Measurements from ENCODE around the gene RIGI. TPM values are rescaled to one million over a fixed set of nuclear protein-coding genes. Genes with fewer than 3 reads are reported as not detected.

RIGI gene
- total and polyA plus RNA-seq, 9 of the 15 experiments (the other 6 are each of a cell fraction or from before 2014, with no cell fraction given): 0.27 to 1.1 (median 0.54) TPM

- no peak for TF ChIP-seq CHAMP1 (IDR thresholded peaks at IDR 0.05)
- no peak for TF ChIP-seq ASH1L (IDR thresholded peaks at IDR 0.05; ENCODE audit: borderline replicate concordance, low read depth, partially characterized antibody)
- TF ChIP-seq EP300 (IDR thresholded peaks at IDR 0.05; ENCODE audit: low read length): no peak
- TF ChIP-seq CHD1 (IDR thresholded peaks at IDR 0.05; ENCODE audit: low read length): peak; percentile 62
- TF ChIP-seq MYC (IDR thresholded peaks at IDR 0.05; ENCODE audit: low read depth, low read length): 0 out of 2 replicates have a peak, but pooled peaks have one; percentile 47
- no peak for TF ChIP-seq MYC (CRISPR knock-in tag; IDR thresholded peaks at IDR 0.05; ENCODE audit: borderline replicate concordance, low read depth)
- no peak for TF ChIP-seq POLR2A (conservative IDR thresholded peaks at IDR 0.05)
- TF ChIP-seq KLF6 (CRISPR knock-in tag; IDR thresholded peaks at IDR 0.05; ENCODE audit: borderline replicate concordance): no peak
- TF ChIP-seq RAD21 (CRISPR knock-in tag; conservative IDR thresholded peaks at IDR 0.05 in 1 of 2, IDR thresholded peaks at IDR 0.05 in 1 of 2): peak; percentile 50 to 68
- TF ChIP-seq JUND (IDR thresholded peaks at IDR 0.05; ENCODE audit: borderline replicate concordance, low read depth, low read length): no peak
- 0 out of 3 replicates have a peak, but pooled peaks have one; percentile 7 for TF ChIP-seq JUND (tag; IDR thresholded peaks at IDR 0.05; ENCODE audit: borderline replicate concordance, low read depth, low read length)
- TF ChIP-seq NBN (IDR thresholded peaks at IDR 0.05; ENCODE audit: low read depth): 0 out of 2 replicates have a peak, but pooled peaks have one; percentile 6
- TF ChIP-seq ZNF57 (CRISPR knock-in tag; IDR thresholded peaks at IDR 0.05): no peak
- TF ChIP-seq BRF1 (IDR thresholded peaks at IDR 0.05; ENCODE audit: borderline replicate concordance, extremely low read depth, insufficient read length): no peak
- no peak for TF ChIP-seq CGGBP1 (CRISPR knock-in tag; IDR thresholded peaks at IDR 0.05)
- TF ChIP-seq ZNF75A (CRISPR knock-in tag; IDR thresholded peaks at IDR 0.05): 0 out of 2 replicates have a peak, but pooled peaks have one; percentile 17
- TF ChIP-seq ATF1 (CRISPR knock-in tag; IDR thresholded peaks at IDR 0.05): no peak
- TF ChIP-seq ATF1 (tag; IDR thresholded peaks at IDR 0.05): no peak
- TF ChIP-seq SIN3A (IDR thresholded peaks at IDR 0.05; ENCODE audit: borderline replicate concordance in 2 of 2, control insufficient read depth in 1 of 2, low read depth in 2 of 2, low read length in 2 of 2): no peak
Observed at GRCh38 chr9:32571969-32572899, 46.2 kb upstream of the RIGI start (continued).
